Amniotic stem cell (primary cell): ENCODE data around the gene PTGER2.
A peak's percentile ranks its signal among the peaks of the same experiment; 100 is the strongest.

Source experiments
- DNase-seq: peaks from one replicate; lab custom pipeline; 2025; lab: John Stamatoyannopoulos, UW

PTGER2 gene

DNA sequence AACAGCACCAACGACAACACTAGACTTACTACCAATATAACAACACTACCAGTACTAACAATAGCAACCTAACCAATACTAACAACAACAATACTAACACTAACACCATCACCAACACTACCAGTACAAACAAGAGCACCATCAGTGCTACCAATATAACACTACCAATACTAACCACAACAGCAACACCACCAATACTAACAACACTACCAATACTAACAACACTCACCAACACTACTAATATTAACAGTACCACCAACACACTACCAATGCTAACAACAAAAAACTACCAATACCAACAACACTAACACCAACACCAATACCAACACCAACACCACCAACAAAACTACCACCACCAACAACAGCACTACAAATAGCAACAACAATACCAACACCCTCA lies 25.1 kb downstream of the PTGER2 start:
- no peak for DNase-seq

DNA sequence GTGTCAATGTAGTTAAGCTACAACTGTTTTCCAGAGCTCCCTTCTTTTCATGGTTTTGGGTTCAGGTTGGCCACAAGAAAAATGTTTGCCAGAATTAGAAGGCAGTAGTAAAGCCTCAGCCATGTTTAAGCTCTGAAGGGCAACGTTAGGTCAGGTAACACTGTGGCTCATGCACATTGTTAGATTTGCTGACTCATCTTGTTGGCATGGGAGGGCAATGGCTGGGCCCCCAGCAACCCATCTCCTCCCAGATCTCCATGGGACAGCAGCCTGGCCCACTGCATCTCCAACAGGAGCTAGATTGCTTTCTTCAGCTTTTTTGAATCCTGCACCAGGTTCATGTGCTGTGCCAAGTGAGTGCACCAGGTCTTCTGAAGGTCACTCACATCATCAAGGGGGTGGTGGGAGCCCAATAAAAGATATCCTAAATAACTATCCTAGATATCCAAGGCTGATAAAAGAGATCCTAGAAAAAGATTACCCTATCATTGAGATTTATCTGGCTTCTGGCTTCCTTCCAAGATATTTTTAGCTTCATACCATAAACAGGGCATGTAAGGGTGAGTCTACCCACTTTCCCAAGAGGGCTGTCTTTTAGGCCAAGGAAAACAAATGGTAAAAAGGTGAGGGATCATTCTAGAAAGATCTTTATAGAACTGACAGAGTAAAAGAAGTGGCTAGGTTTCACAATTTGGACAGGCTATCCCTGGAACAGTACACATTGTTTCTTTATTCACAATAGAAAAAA lies 28.9 kb downstream of the PTGER2 start:
- DNase-seq = no peak

- no peak for DNase-seq
Measured at GRCh38 chr14:52346778-52347177, 32.7 kb downstream of the PTGER2 start.

- no peak for DNase-seq
Measured at GRCh38 chr14:52348279-52348678, 34.2 kb downstream of the PTGER2 start.

DNA sequence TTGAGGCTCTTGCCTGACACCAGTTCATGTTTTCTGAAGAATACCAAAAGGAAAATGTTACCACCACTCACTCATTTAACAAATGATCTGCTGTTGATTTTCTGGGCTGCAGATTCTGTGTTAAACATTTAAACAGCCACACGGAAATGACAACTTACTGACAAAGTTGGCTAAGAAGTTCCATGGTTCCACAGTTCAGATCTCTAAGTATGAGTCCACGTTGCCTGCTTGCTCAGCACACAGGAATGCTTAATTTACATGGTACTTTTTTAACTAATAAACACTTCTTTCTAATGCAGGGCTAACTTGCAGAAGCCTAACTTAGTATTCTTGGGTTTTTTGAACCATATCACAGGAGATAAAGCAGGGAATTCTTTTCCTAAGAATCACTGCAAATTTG lies 34.7 kb downstream of the PTGER2 start:
- no peak for DNase-seq

- DNase-seq = no peak
Measured at GRCh38 chr14:52349731-52350130, 35.6 kb downstream of the PTGER2 start.

DNA sequence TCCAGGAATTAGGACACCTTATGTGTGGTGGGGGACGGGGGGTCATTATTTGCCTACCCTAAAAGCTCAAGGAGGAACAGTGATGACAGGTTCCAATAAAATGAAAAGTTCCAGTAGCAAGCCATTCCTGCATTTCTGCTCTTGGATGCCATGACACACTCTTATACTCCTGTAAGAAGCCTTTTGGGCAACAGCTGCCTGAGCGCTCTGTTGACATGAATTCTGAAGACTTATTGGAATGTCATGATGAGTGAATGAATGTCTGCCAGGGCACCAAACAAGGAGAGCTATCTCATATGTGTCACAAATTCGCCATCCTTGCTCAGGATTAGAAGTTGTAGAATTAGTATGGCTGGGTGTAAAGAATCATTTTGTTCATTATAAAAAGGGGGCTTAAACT lies 36.3 kb downstream of the PTGER2 start:
- no peak for DNase-seq

- no peak for DNase-seq
Measured at GRCh38 chr14:52351233-52352060, 37.3 kb downstream of the PTGER2 start.

DNA sequence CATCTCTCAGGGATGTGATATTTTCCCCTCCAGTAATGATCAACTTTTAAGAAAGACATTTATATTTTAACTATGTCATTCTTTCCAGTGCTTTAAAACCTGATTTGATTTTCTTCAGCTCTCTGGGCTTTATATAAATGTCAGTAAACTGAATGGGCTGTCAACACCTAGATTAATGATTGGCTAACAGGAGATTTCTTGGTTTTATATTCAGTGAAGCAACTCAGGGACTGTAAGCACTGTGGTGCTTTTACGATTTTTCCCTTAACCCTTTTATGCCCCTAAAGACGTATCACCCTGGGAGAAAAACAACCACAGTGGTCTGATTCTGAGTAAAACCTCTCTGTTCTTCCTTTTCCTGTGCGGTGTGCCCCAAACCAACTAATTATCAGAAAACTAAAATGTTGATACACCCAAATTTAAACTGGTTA lies 38.0 kb downstream of the PTGER2 start:
- DNase-seq = no peak

DNA sequence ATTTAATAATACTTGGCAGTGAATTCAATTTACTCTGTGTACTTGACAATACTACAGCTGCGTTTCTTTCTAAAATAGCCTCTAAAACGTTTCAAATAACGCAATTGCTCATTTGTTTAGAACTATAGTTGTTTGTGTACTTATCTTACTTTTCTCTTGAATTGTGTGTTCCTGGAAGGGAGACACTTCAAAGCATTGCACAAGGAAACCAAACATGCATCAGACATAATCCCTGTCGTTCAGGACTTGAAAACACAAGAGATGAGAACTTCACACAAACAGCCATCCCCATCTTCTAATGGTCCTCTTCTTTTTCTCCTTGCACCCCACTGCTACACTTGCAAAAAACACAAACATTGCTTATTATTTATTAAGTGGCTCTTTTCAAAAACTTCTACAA lies 38.5 kb downstream of the PTGER2 start:
- no peak for DNase-seq

DNA sequence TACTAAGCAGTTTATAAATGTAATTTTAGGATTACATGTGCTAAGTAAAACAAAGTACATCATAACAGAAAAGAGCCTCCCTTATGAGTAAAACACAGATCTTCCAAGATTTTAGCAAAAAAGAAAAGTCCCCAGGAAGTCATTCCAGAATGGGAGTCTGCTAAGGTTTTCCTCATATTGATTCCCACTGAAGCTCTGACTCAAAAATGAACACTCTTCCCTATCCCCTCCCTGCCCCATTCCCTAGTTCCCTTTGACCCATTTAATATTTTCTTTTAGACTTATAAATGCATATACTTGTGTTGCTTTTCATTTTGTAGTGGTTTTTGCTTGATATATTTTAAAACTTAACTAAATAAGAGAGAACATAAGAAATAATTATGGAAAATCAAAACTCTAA lies 40.1 kb downstream of the PTGER2 start:
- no peak for DNase-seq

GRCh38 chr14:52355016-52355431 lies 40.9 kb downstream of the PTGER2 start:
- peak; percentile 64 for DNase-seq

DNA sequence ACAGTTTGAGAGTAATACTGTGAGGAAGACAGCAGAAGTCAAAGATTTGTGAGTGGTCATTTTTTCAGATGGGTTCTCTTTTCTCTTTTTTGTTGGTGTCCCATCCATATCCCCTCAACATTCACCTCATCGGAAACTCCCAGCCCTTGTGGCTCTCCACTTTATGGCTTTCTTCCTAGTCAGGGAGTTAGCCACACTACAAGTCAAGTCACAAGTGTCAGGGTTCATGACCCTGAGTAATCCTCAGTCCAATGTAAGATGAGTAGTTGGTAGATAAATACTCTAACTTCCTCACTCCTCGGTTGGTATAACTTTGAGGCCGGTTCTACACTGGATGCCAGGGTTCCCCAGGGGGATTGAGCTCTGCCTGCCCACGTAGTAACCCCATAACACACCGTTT lies 41.4 kb downstream of the PTGER2 start:
- DNase-seq = no peak

GRCh38 chr14:52356025-52356424 lies 41.9 kb downstream of the PTGER2 start:
- no peak for DNase-seq

DNA sequence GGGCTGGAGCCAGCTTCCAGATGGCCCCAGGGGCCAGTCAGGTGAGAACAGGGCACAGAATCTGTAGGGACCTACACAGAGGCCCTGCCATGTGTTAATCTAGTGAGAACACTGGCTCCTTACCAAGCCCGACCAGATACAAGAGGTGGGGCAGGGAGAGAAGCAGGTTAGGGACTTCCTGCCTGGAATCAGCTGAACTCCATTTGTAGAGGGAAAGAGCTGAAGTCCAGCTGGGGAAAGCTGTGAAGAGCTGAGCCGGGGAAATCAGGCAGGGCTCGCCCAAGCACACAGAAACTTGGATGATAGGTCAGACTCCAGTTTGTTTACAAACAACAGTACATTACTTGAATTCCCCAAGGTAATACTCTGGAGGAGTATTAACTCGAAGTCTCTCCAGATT lies 46.7 kb downstream of the PTGER2 start:
- no peak for DNase-seq

GRCh38 chr14:52363041-52363704 lies 49.1 kb downstream of the PTGER2 start:
- no peak for DNase-seq

GRCh38 chr14:52363961-52364360 lies 49.8 kb downstream of the PTGER2 start:
- DNase-seq = no peak

- DNase-seq = no peak
Measured at GRCh38 chr14:52365071-52365470, 51.0 kb downstream of the PTGER2 start.

DNA sequence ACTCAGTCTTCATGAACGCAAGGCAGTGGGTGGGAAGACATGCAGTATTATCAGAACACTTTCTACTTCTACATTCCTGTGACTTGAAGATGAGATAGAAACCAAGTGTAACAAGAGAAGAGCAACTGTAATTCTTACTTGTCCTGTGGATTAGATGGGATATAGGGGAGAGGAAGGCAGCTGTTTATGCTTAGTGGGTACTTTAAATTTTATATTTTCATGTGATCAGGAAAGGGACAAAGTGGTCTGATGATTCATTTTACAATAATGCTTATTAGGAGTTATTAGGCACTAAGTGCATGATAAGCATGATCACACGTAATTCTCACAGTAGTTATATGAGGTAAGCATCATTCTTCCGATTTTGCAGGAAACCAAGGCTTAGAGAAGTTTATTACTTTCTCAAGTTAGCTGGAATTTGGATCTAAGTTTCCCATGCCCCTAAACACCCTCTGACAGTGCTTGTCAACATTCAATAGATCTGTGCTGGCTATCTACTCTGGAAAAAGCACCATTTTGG lies 52.7 kb downstream of the PTGER2 start:
- DNase-seq = no peak

DNA sequence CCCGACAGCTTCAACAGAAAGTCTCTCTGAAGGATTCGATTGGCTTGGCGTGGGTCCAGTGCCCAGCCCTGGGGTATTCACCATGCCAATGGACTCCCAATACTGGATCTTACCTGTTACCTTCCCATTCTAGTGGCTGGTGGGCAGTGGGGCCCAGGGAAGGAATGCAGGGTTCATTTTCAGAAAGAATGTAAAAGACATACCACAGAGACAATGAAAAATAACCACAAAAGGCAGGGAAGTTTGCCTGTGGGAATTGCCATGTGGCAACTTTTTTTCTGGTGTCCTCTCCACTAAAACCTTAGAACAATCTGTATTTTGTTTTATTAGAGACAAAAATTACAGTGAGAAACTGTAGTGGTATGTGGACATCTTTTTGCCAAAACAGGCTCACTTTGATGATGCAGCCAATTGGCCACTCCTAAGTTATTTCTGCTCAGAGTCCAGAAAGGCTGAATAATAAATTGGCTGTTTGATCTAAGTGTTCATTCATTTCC lies 55.2 kb downstream of the PTGER2 start:
- DNase-seq = no peak

GRCh38 chr14:52370406-52370935 lies 56.4 kb downstream of the PTGER2 start:
- DNase-seq = no peak

- DNase-seq = no peak
Measured at GRCh38 chr14:52377940-52378339, 63.8 kb downstream of the PTGER2 start.
